PC-3 (cell line): Measurements from ENCODE around the gene CASZ1. TPM values are rescaled to one million over a fixed set of nuclear protein-coding genes. Genes with fewer than 3 reads are reported as not detected.

Experiments
- ATAC-seq: fragments of 200-7000 bp; cut with Tn5 transposase; 2 replicates; pipeline ENCODE4 v1.9.1; 2020; ENCODE audit warnings: mild to moderate bottlenecking, moderate library complexity
- BruUV-seq: library from RNA; stranded (reverse); fragments of 400-500 nt; replicated peaks from 2 replicates; lab custom pipeline; 2021; lab: Mats Ljungman, UMichigan
- CTCF ChIA-PET: fragments of 300-600 bp; sonication (Branson Sonifier 250); formaldehyde crosslinking; loops from one replicate; lab custom pipeline; 2022; ENCODE audit warnings: antibody characterized with exemption; lab: Charles Lee
- POLR2A ChIA-PET: fragments of 300-600 bp; sonication (Branson Sonifier 250); formaldehyde crosslinking; loops from one replicate; lab custom pipeline; 2022; ENCODE audit warnings: antibody characterized with exemption; ENCODE audit not compliant: unreplicated experiment; lab: Charles Lee
- DNase-seq: peaks from one replicate; pipeline ENCODE4 v3.0.0-alpha.2; 2015
- H2AFZ ChIP-seq: fragments of 300-600 bp; sonication (generic); 2 replicates; pipeline ENCODE4 v1.6.0; 2016; ENCODE audit warnings: antibody characterized with exemption, low read length
- H3F3A ChIP-seq: fragments of 300-600 bp; sonication (generic); one replicate; pipeline ENCODE4 v1.6.0; 2017; ENCODE audit warnings: antibody characterized with exemption, low read length, control low read depth, mild to moderate bottlenecking; ENCODE audit not compliant: unreplicated experiment
- H3K27ac ChIP-seq: fragments of 300-600 bp; sonication (generic); 2 replicates; pipeline ENCODE4 v1.5.1; 2016; ENCODE audit warnings: mild to moderate bottlenecking, low read length
- H3K27me3 ChIP-seq: fragments of 300-600 bp; sonication (generic); 2 replicates; pipeline ENCODE4 v1.6.1; 2016; ENCODE audit warnings: low read length, mixed read lengths
- H3K36me3 ChIP-seq: fragments of 300-600 bp; sonication (generic); 2 replicates; pipeline ENCODE4 v1.6.1; 2016; ENCODE audit warnings: low read depth, mixed run types, low read length, mixed read lengths
- H3K4me1 ChIP-seq: fragments of 300-600 bp; sonication (generic); 2 replicates; pipeline ENCODE4 v1.5.1; 2016; ENCODE audit warnings: low read length; ENCODE audit not compliant: insufficient read depth
- H3K4me2 ChIP-seq: fragments of 300-600 bp; sonication (generic); 2 replicates; pipeline ENCODE4 v1.6.0; 2016; ENCODE audit warnings: low read length
- H3K4me3 ChIP-seq: fragments of 300-600 bp; sonication (generic); 2 replicates; pipeline ENCODE4 v1.5.1; 2016; ENCODE audit warnings: mild to moderate bottlenecking, low read length, mixed read lengths
- H3K79me2 ChIP-seq: fragments of 300-600 bp; sonication (generic); 2 replicates; pipeline ENCODE4 v1.6.1; 2017; ENCODE audit warnings: low read length, mixed read lengths
- H3K9ac ChIP-seq: fragments of 300-600 bp; sonication (generic); 2 replicates; pipeline ENCODE4 v1.6.0; 2016; ENCODE audit warnings: mild to moderate bottlenecking, low read length
- H3K9me2 ChIP-seq: fragments of 300-600 bp; sonication (generic); replicated peaks from 2 replicates; pipeline ENCODE4 v1.6.1; 2016; ENCODE audit warnings: mixed run types, low read length, mixed read lengths
- H3K9me3 ChIP-seq: fragments of 300-600 bp; sonication (generic); 2 replicates; pipeline ENCODE4 v1.6.1; 2016; ENCODE audit warnings: low read length, mixed read lengths
- H4K20me1 ChIP-seq: fragments of 300-600 bp; sonication (generic); 2 replicates; pipeline ENCODE4 v1.6.1; 2016; ENCODE audit warnings: low read length, mixed read lengths
- CTCF ChIP-seq: fragments of 300-600 bp; sonication (generic); conservative IDR thresholded peaks from 2 replicates; pipeline ENCODE4 v1.5.1; 2017; ENCODE audit warnings: antibody characterized with exemption, low read depth, mild to moderate bottlenecking, low read length
- EZH2 ChIP-seq: fragments of 300-600 bp; sonication (generic); IDR thresholded peaks from one replicate; pipeline ENCODE4 v1.6.1; 2017; ENCODE audit warnings: antibody characterized with exemption, mild to moderate bottlenecking, low read length; ENCODE audit not compliant: unreplicated experiment
- EZH2phosphoT487 ChIP-seq: fragments of 300-600 bp; sonication (generic); IDR thresholded peaks from 2 replicates; pipeline ENCODE4 v1.6.1; 2018; ENCODE audit warnings: mild to moderate bottlenecking, antibody characterized with exemption, low read length, borderline replicate concordance
- intact Hi-C: fragments of 100-400 bp; cut with micrococcal nuclease; formaldehyde crosslinking; loops from 2 replicates; pipeline ENCODE4 v1.9.0; 2023
- total RNA-seq: library from RNA; depleted of rRNA; stranded (reverse); fragments of >200 nt; gene quantifications from 2 replicates; pipeline ENCODE4 v1.2.3, GENCODE V29; 2014

The CASZ1 gene
- total RNA-seq, 1 experiment from 2014 or later: 12.8 TPM

- H3K9me2 ChIP-seq: no peaks in the 10 kb centered on the region
- no peak overlapping the region for H3K9ac ChIP-seq
- DNase-seq (no peak), ATAC-seq (no peak)
- no peaks in the 10 kb centered on the region for H3K79me2 ChIP-seq
- ChIA-PET POLR2A (no interaction called here), CTCF (no interaction called here)
- H3K4me2 ChIP-seq: no peak overlapping the region
- TF ChIP-seq EZH2phosphoT487 (no peak), EZH2 (no peak), CTCF (no peak)
- H3F3A ChIP-seq: no peaks in the 10 kb centered on the region
- BruUV-seq: no TSS peak
- no peaks in the 10 kb centered on the region for H3K9me3 ChIP-seq
- H3K36me3 ChIP-seq: no peaks in the 10 kb centered on the region; the same call in 1 of the 2 replicates
- intact Hi-C loops: no loop called here
- no peak overlapping the region for H3K4me3 ChIP-seq
- H2AFZ ChIP-seq: no peak overlapping the region
- no peaks in the 10 kb centered on the region for H3K27me3 ChIP-seq
- H3K27ac ChIP-seq: no peak overlapping the region
- peaks cover 16% of the 10 kb centered on the region for H3K4me1 ChIP-seq
- no peaks in the 10 kb centered on the region for H4K20me1 ChIP-seq
These were observed 165.8 kb downstream of the CASZ1 start for GRCh38 chr1:10630661-10631120.

DNA sequence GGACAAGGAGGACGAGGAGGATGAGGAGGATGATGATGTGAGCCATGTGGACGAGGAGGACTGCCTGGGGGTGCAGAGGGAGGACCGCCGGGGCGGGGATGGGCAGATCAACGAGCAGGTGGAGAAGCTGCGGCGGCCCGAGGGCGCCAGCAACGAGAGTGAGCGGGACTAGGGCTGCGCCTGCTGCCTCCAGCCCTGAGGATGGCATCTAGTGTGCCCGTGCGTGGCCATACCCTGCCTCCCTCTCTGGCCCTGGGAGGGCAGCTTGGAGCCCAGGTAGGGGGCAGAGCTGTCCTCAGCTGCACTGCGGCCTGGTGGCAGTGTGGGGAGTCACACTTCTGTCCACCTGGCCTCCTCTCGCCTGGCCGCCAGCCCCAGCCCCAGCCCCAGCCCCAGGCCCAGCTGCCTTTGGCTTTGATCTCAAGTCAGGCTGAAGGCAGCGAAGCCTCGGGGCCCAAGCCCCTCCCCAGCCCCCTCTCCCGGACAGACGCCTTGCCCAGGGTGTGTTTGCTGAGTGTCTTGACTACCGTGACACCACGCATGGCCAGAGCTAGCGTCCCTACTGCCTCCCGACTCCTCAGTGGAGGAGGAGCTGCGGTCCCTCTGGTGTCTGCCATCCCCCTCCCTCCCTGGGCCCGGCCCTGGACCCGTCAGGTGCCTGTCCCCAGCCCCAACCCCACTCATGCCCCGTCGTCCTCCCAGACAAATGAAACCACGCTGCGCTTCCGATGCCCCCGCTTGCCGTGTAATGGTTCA lies 166.5 kb downstream of the CASZ1 start:
- ChIA-PET CTCF (no interaction called here), POLR2A (no interaction called here)
- Histone ChIP-seq H4K20me1 (no peaks in the 10 kb centered on the region), H3K79me2 (no peaks in the 10 kb centered on the region), H3K9me2 (no peaks in the 10 kb centered on the region), H3K4me1 (peaks cover 9% of the 10 kb centered on the region), H3K4me3 (no peak overlapping the region), H3K9me3 (no peaks in the 10 kb centered on the region), H3F3A (no peaks in the 10 kb centered on the region), H3K27ac (no peak overlapping the region), H3K27me3 (no peaks in the 10 kb centered on the region), H3K4me2 (no peak overlapping the region), H2AFZ (no peak overlapping the region), H3K9ac (no peak overlapping the region), H3K36me3 (no peaks in the 10 kb centered on the region; the same call in 1 of the 2 replicates)
- intact Hi-C loops: no loop called here
- no peak for DNase-seq
- no TSS peak for BruUV-seq
- no peak for ATAC-seq
- no peak for TF ChIP-seq EZH2phosphoT487
- 0 out of 2 replicates have a peak, but pooled peaks have one; percentile 12 for TF ChIP-seq CTCF
